Kidney (tissue), 11 donors: ENCODE measurements around the gene NOTCH2NLA. TPM values are rescaled to one million over a fixed set of nuclear protein-coding genes. Genes with fewer than 3 reads are reported as not detected.
A peak's percentile ranks its signal among the peaks of the same experiment; 100 is the strongest.
"Not testable (repeated sequence)": the region's sequence is repeated elsewhere in the genome, so short reads cannot be mapped to it uniquely, and the experiment has no call there.

ENCODE experiments used
- DNase-seq, 5 donors: peaks; one replicate each; pipeline ENCODE4 v3.0.0-alpha.2; 2013 to 2020
- FAIRE-seq: peaks from 2 replicates; lab custom pipeline; 2012; peaks lifted over from hg19 to GRCh38; lab: Jason Lieb, UNC
- H3K27ac ChIP-seq, 2 donors: one replicate each; pipeline ENCODE4 v1.7.0; 2013; ENCODE audit warnings: low read depth in 2 of 2, low read length in 2 of 2, inconsistent platforms in 1 of 2
- H3K27me3 ChIP-seq: one replicate; pipeline ENCODE4 v1.7.1; 2013; ENCODE audit warnings: low read length, inconsistent platforms; ENCODE audit not compliant: control insufficient read depth, insufficient read depth
- H3K36me3 ChIP-seq, 3 donors: one replicate each; pipeline versions ENCODE4 v1.7.0 to v1.7.1; 2013; ENCODE audit warnings: low read length in 3 of 3, control low read depth in 1 of 3, inconsistent platforms in 1 of 3; ENCODE audit not compliant: insufficient read depth in 3 of 3, control insufficient read depth in 2 of 3
- H3K4me1 ChIP-seq, 3 donors: one replicate each; pipeline versions ENCODE4 v1.7.0 to v1.7.1; 2013; ENCODE audit warnings: low read length in 3 of 3, inconsistent platforms in 1 of 3, low read depth in 1 of 3; ENCODE audit not compliant: control insufficient read depth in 2 of 3, insufficient read depth in 2 of 3
- H3K4me3 ChIP-seq, 3 donors: one replicate each; pipeline versions ENCODE4 v1.7.0 to v1.8.1; 2013; ENCODE audit warnings: low read length in 3 of 3, control low read depth in 1 of 3, inconsistent platforms in 1 of 3
- H3K9ac ChIP-seq, 3 donors: one replicate each; pipeline versions ENCODE4 v1.7.0 to v1.7.1; 2013; ENCODE audit warnings: low read length in 3 of 3, control low read depth in 1 of 3, inconsistent platforms in 1 of 3
- H3K9me3 ChIP-seq, 3 donors: one replicate each; pipeline versions ENCODE4 v1.7.0 to v1.7.1; 2013; ENCODE audit warnings: low read length in 3 of 3, control low read depth in 1 of 3, inconsistent platforms in 1 of 3; ENCODE audit not compliant: control insufficient read depth in 2 of 3, insufficient read depth in 1 of 3
- intact Hi-C: fragments of 100-400 bp; cut with DNase I; formaldehyde crosslinking; loops from one replicate; pipeline ENCODE4 v1.11.1; 2022
- polyA plus RNA-seq: library from polyadenylated mRNA; stranded (reverse); fragments of 350-450 nt; fragmentation: Illumina TruSeq; extraction: RNeasy Lipid Tissue Mini Kit (QIAGEN cat#74804); gene quantifications from one replicate; pipeline ENCODE4 v1.2.3, GENCODE V29; 2014; ENCODE audit warnings: low read depth, low replicate concordance; ENCODE audit not compliant: insufficient read depth
- total RNA-seq: library from RNA; stranded (reverse); fragmentation: NEBNext Ultra II Directional; extraction: Animal tissue kit (Norgen Biotek cat#: 25700); gene quantifications from one replicate; pipeline ENCODE4 v1.2.1, GENCODE V29; 2021
- donor health status: control.
- donor health status: control.
- donor health status: DM: yes; HTN: yes; CAD: no.
- donor health status: Normal renal cell carcinoma (clear cell type).

Gene NOTCH2NLA
- total and polyA plus RNA-seq, 2 donors from 2014 or later: 12.7 to 50.1 TPM

DNA sequence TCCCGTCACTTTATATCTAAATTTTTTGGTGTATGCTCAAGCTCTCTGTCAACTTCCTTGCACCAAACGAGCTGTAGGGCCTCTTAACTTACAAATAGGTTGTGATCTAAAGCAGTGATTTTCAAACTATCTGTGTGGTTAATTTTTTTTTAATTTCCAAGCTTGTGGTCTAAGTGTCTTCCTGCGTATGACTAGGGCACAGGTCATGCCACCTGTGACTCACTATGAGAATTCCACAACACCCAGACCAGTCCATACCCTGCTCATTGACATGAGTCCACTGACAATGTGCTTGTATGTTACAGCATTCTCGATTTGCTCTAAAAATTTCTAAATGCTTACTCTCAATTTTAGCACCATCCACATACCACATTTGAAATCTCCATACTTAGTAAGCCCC lies 19.8 kb upstream of the NOTCH2NLA start:
- H3K4me3 ChIP-seq, H3K9me3 ChIP-seq, FAIRE-seq, intact Hi-C loops, H3K36me3 ChIP-seq, H3K27me3 ChIP-seq, H3K4me1 ChIP-seq, H3K27ac ChIP-seq, H3K9ac ChIP-seq, DNase-seq: not testable (repeated sequence)

DNA sequence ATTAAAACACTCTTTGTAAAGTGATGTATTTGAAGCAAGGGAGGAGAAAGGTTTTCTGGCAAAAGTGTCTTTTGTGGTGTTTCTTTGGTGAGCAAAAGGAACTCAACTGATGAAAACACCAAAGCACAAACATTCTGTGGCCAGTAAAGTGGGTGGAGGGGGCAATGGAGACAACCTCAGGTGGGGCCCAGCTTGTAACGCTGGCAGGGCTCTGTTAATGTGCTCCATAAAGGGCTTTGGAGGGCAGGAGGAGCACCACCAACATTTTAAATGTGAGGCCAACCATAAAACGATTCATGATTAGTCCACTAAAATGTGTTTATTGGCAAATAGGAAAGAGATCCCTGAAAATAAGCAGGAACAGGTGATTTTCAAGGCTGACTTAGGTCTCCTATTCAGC lies 7.8 kb upstream of the NOTCH2NLA start:
- FAIRE-seq, intact Hi-C loops, H3K27ac ChIP-seq, H3K36me3 ChIP-seq, H3K4me1 ChIP-seq, H3K9me3 ChIP-seq, H3K4me3 ChIP-seq, DNase-seq, H3K27me3 ChIP-seq, H3K9ac ChIP-seq: not testable (repeated sequence)

DNA sequence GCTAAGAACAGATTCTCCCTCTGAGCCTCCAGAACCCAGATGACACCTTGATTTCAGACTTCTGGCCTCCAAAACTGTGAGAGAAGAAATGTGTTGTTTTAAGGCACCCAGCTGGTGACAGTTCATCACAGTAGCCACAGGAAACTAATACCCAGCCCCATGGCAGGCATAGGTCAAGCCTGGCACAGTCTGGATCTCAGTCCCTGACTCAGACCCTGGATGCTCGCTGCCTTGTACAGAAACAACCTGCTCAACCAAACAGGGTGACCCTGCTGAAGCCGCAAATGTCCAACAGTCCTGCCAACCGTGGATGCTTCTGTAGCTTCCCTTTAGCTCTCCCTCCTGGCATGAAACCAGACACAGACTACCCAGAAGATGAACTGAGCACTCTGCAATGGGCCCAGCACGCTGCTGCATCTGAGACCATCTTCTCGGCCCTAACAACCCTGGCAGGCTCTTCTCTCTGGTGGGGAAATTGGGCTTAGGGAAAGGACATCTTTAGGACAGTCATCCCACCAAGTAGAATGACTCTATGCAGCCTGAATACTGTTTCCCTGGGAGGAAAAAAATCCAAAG lies 7.3 kb upstream of the NOTCH2NLA start:
- H3K27me3 ChIP-seq, H3K9ac ChIP-seq, H3K4me3 ChIP-seq, H3K36me3 ChIP-seq, H3K4me1 ChIP-seq, FAIRE-seq, H3K9me3 ChIP-seq, H3K27ac ChIP-seq, DNase-seq, intact Hi-C loops: not testable (repeated sequence)

DNA sequence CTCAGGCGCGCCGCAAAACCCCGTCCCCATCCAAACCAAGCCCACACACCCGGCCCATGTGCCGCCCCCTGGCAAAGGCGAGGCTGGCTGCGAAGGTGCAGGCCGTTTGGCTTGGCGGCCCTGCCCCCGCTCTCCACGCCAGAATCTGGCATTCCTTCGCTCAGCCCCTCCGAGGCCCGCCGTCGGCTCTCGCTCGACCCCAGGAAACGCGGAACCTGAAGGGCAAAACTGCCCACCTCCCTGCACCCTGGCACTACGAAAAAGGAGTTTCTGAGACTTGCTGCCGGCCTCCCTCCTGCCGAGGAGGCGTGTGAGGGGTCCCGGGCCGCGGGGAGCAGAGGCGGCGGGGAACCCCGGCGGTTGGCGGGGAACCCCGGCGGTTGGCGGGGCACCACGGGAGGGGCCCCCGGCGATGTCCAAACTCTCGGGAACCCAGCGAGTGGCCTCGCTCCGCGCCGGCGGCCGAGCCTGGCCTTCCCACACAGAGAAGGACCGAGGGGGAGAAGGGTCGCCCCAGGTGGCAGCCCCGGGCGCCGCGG lies 608 bp downstream of the NOTCH2NLA start:
- H3K4me3 ChIP-seq: peak overlapping the region in 2 of 3 donors; percentile 30 to 41
- H3K9ac ChIP-seq, H3K27me3 ChIP-seq, H3K4me1 ChIP-seq, FAIRE-seq, intact Hi-C loops, H3K9me3 ChIP-seq, H3K27ac ChIP-seq, H3K36me3 ChIP-seq: not testable (repeated sequence)
- DNase-seq: peak in 1 of 5 donors; percentile 66

DNA sequence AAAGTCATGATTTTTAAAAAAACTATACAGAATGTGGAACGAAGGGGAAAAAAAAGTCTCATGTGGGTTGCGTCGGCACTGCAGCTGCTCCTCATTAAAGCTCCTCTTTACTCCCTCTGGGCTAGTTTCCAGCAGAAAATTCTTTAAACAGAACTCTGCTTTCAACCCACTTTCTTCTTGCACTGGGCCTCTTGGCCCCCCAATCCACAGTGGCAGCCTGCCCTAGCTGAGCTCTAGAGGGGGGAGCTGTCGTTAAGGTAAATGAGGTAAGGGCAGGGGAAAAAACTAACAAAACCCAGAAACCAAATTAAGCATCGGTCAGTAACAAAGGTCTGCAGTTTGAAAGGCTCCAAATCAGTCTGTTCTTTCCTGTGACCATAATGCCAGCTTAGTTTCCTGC lies 54.3 kb downstream of the NOTCH2NLA start:
- H3K27me3 ChIP-seq, H3K36me3 ChIP-seq, FAIRE-seq, H3K9me3 ChIP-seq, H3K27ac ChIP-seq, intact Hi-C loops, H3K4me3 ChIP-seq, H3K4me1 ChIP-seq, H3K9ac ChIP-seq: not testable (repeated sequence)
- DNase-seq: peak in 1 of 5 donors; percentile 74

DNA sequence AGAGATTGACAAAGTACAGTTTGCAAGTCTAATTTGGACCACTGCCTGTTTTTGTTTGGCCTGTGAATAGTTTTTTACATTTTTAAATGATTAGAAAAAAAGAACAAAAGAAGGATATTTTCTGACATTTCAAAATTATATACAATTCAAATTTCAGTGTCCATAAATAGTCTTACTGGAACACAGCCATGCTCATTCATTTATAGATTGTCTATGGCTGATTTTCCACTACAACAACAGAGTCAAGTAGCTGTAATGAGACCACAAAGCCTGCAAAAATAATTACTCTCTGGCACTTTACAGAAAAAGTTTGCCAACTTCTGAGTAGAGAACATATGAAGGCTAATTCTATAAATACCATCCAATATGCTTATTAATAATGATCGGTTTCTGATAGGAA lies 61.1 kb downstream of the NOTCH2NLA start:
- H3K4me3 ChIP-seq, DNase-seq, H3K27ac ChIP-seq, FAIRE-seq, H3K9ac ChIP-seq, H3K27me3 ChIP-seq, H3K4me1 ChIP-seq, H3K9me3 ChIP-seq, intact Hi-C loops, H3K36me3 ChIP-seq: not testable (repeated sequence)

DNA sequence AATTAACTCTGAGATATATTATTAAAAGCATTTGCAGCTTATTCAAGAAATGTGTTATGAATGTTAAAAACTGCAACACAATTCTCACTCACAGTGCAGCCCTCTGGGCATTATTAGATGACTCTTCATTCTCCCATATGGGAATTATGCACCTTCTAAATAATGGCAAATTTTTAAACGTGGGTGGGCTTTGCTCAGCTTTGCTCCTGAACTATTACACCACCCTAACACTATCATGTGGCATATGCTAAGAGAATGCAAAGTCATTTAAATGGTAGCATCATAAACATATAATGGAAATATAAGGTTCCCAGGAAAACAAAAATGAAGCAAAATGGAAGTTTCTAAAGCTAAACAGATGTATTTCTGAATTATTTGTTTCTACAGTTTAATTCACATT lies 61.5 kb downstream of the NOTCH2NLA start:
- H3K4me1 ChIP-seq: not testable (repeated sequence)

DNA sequence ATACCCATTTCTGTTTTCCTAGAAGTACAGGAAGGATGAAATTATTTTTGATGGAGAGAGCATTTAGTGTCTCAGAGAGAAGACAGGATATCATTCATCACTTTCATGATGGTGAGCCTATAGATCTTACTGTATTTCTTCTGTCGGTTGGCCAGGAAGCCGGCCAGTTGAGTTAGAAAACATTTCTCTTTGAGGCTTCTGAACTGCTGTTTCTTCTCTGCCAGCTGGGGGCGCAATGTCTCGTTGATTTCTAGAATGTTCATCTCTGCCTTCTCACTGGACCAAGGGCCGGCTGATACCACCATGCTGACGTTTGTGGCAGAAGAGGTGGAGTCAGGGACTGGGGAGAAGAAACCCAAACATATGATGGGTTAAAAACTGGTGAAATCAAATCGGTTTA lies 84.4 kb downstream of the NOTCH2NLA start, which contains the start of gene NBPF10:
Gene NBPF10 (minus strand): TSS at position 340 of the 400 bp plus-strand sequence. CDS start 35 bp downstream, at position 305.
- DNase-seq, H3K4me1 ChIP-seq, H3K36me3 ChIP-seq, FAIRE-seq, intact Hi-C loops, H3K27me3 ChIP-seq, H3K9me3 ChIP-seq, H3K4me3 ChIP-seq, H3K27ac ChIP-seq, H3K9ac ChIP-seq: not testable (repeated sequence)

More for the DNA sequence above, 61.5 kb downstream of the NOTCH2NLA start:
- intact Hi-C loops, H3K27me3 ChIP-seq, FAIRE-seq, DNase-seq, H3K27ac ChIP-seq, H3K9ac ChIP-seq, H3K4me3 ChIP-seq, H3K9me3 ChIP-seq, H3K36me3 ChIP-seq: not testable (repeated sequence)
